LNCAP (cell line): Measurements from ENCODE around the gene ATP9A.

Source experiments
- CTCF ChIP-seq: fragments of 450-650 bp; IDR thresholded peaks from 2 replicates; pipeline ENCODE4 v1.5.1; 2017; ENCODE audit warnings: mild to moderate bottlenecking

ATP9A gene

GRCh38 chr20:51728737-51729136, 39.5 kb downstream of the ATP9A start:
- no peak for TF ChIP-seq CTCF

- TF ChIP-seq CTCF: no peak
Measured at GRCh38 chr20:51727872-51728271, 40.3 kb downstream of the ATP9A start.

- no peak for TF ChIP-seq CTCF
Measured at GRCh38 chr20:51725584-51726176, 42.5 kb downstream of the ATP9A start.

- no peak for TF ChIP-seq CTCF
Measured at GRCh38 chr20:51720854-51721253, 47.3 kb downstream of the ATP9A start.

- no peak for TF ChIP-seq CTCF
Measured at GRCh38 chr20:51720384-51720783, 47.8 kb downstream of the ATP9A start.

GRCh38 chr20:51715856-51716185, 52.4 kb downstream of the ATP9A start:
- no peak for TF ChIP-seq CTCF

- TF ChIP-seq CTCF: no peak
Measured at GRCh38 chr20:51715163-51715855, 52.9 kb downstream of the ATP9A start.

GRCh38 chr20:51713213-51713598, 55.0 kb downstream of the ATP9A start:
- TF ChIP-seq CTCF: no peak
